Large intestine (tissue), 3 donors: ENCODE measurements around the gene DNM3. TPM values are rescaled to one million over a fixed set of nuclear protein-coding genes. Genes with fewer than 3 reads are reported as not detected.

ENCODE experiments used
- DNase-seq, 2 donors: peaks; one replicate each; pipeline versions ENCODE4 v3.0.0 to v3.0.0-alpha.2; 2013
- H3K27ac ChIP-seq: one replicate; pipeline ENCODE4 v1.5.1; 2013; ENCODE audit warnings: low read length
- H3K27me3 ChIP-seq: 2 replicates; pipeline ENCODE4 v1.6.1; 2013; ENCODE audit warnings: low read length; ENCODE audit not compliant: control insufficient read depth, insufficient read depth
- H3K36me3 ChIP-seq: 2 replicates; pipeline ENCODE4 v1.6.1; 2013; ENCODE audit warnings: low read length; ENCODE audit not compliant: control insufficient read depth, insufficient read depth
- H3K4me1 ChIP-seq: one replicate; pipeline ENCODE4 v1.6.1; 2013; ENCODE audit warnings: low read length; ENCODE audit not compliant: control insufficient read depth, insufficient read depth
- H3K4me3 ChIP-seq: one replicate; pipeline ENCODE4 v1.5.1; 2013; ENCODE audit warnings: low read length
- H3K9me3 ChIP-seq: one replicate; pipeline ENCODE4 v1.6.1; 2013; ENCODE audit warnings: mild to moderate bottlenecking, low read depth, low read length, moderate library complexity; ENCODE audit not compliant: control insufficient read depth
- WGBS: methylation state at CpG from one replicate; pipeline ENCODE4 v1.1.5; 2013; ENCODE audit warnings: low lambda C conversion rate; ENCODE audit not compliant: insufficient coverage; 5-methylcytosine and 5-hydroxymethylcytosine counted together
- polyA plus RNA-seq: library from polyadenylated mRNA; unstranded; fragments of 120-200 nt; gene quantifications from one replicate; pipeline ENCODE4 v1.2.1, GENCODE V29; 2013

The DNM3 gene
- polyA plus RNA-seq, 1 donor, result 2.2 TPM

- Histone ChIP-seq H3K36me3 (no peaks in the 10 kb centered on the region), H3K27me3 (no peaks in the 10 kb centered on the region), H3K9me3 (no peaks in the 10 kb centered on the region), H3K4me1 (no peaks in the 10 kb centered on the region), H3K27ac (no peak overlapping the region), H3K4me3 (no peak overlapping the region)
- no CpG with 5 or more reads among the region's 1 CpG for WGBS
- no peak for DNase-seq
Observed at GRCh38 chr1:171988243-171988885, 147.1 kb downstream of the DNM3 start.

- Histone ChIP-seq H3K4me3 (no peak overlapping the region), H3K4me1 (no peaks in the 10 kb centered on the region), H3K36me3 (no peaks in the 10 kb centered on the region), H3K9me3 (no peaks in the 10 kb centered on the region), H3K27ac (no peak overlapping the region), H3K27me3 (no peaks in the 10 kb centered on the region)
- no peak for DNase-seq
Observed at GRCh38 chr1:171990371-171990770, 149.1 kb downstream of the DNM3 start.

GRCh38 chr1:171994293-171994692 is 153.0 kb downstream of the DNM3 start:
- Histone ChIP-seq H3K4me3 (no peak overlapping the region), H3K36me3 (no peaks in the 10 kb centered on the region), H3K27ac (no peak overlapping the region), H3K4me1 (no peaks in the 10 kb centered on the region), H3K27me3 (no peaks in the 10 kb centered on the region), H3K9me3 (no peaks in the 10 kb centered on the region)
- WGBS, result 60% methylated on average over 2 of the region's 2 CpGs
- DNase-seq, result no peak

GRCh38 chr1:171995573-171995972 is 154.3 kb downstream of the DNM3 start:
- Histone ChIP-seq H3K36me3 (no peaks in the 10 kb centered on the region), H3K4me3 (no peak overlapping the region), H3K27ac (no peak overlapping the region), H3K4me1 (no peaks in the 10 kb centered on the region), H3K9me3 (no peaks in the 10 kb centered on the region), H3K27me3 (no peaks in the 10 kb centered on the region)
- no peak for DNase-seq
- 100% methylated on average over 2 of the region's 3 CpGs for WGBS

GRCh38 chr1:171997936-171998335 is 156.6 kb downstream of the DNM3 start:
- DNase-seq, result no peak
- H3K27ac ChIP-seq, result no peak overlapping the region
- no peak overlapping the region for H3K4me3 ChIP-seq
- H3K27me3 ChIP-seq, result no peaks in the 10 kb centered on the region
- no peaks in the 10 kb centered on the region for H3K4me1 ChIP-seq
- no peaks in the 10 kb centered on the region for H3K9me3 ChIP-seq
- WGBS, result 100% methylated on average over 1 of the region's 1 CpG
- no peaks in the 10 kb centered on the region for H3K36me3 ChIP-seq

GRCh38 chr1:171998711-171999110 is 157.4 kb downstream of the DNM3 start:
- Histone ChIP-seq H3K27ac (no peak overlapping the region), H3K27me3 (no peaks in the 10 kb centered on the region), H3K9me3 (no peaks in the 10 kb centered on the region), H3K36me3 (no peaks in the 10 kb centered on the region), H3K4me1 (no peaks in the 10 kb centered on the region), H3K4me3 (no peak overlapping the region)
- WGBS, result 100% methylated on average over 1 of the region's 2 CpGs
- DNase-seq, result no peak

- H3K36me3 ChIP-seq, result no peaks in the 10 kb centered on the region
- WGBS, result 88% methylated on average over 1 of the region's 2 CpGs
- H3K9me3 ChIP-seq, result no peaks in the 10 kb centered on the region
- no peak overlapping the region for H3K27ac ChIP-seq
- DNase-seq, result no peak
- H3K4me3 ChIP-seq, result no peak overlapping the region
- no peaks in the 10 kb centered on the region for H3K27me3 ChIP-seq
- no peaks in the 10 kb centered on the region for H3K4me1 ChIP-seq
Observed at GRCh38 chr1:171999756-172000155, 158.5 kb downstream of the DNM3 start.

GRCh38 chr1:172001288-172001687 is 160.0 kb downstream of the DNM3 start:
- 100% methylated on average over 1 of the region's 3 CpGs for WGBS
- no peak overlapping the region for H3K4me3 ChIP-seq
- H3K27ac ChIP-seq, result no peak overlapping the region
- H3K27me3 ChIP-seq, result no peaks in the 10 kb centered on the region
- H3K9me3 ChIP-seq, result no peaks in the 10 kb centered on the region
- DNase-seq, result no peak
- H3K4me1 ChIP-seq, result no peaks in the 10 kb centered on the region
- no peaks in the 10 kb centered on the region for H3K36me3 ChIP-seq

GRCh38 chr1:172002725-172003345 is 161.5 kb downstream of the DNM3 start:
- Histone ChIP-seq H3K9me3 (no peaks in the 10 kb centered on the region), H3K27me3 (no peaks in the 10 kb centered on the region), H3K27ac (no peak overlapping the region), H3K36me3 (no peaks in the 10 kb centered on the region), H3K4me1 (no peaks in the 10 kb centered on the region), H3K4me3 (no peak overlapping the region)
- DNase-seq, result peak; percentile 14 to 31
- no CpG with 5 or more reads among the region's 3 CpGs for WGBS

- DNase-seq, result no peak
- no peaks in the 10 kb centered on the region for H3K36me3 ChIP-seq
- no peak overlapping the region for H3K27ac ChIP-seq
- no peak overlapping the region for H3K4me3 ChIP-seq
- H3K9me3 ChIP-seq, result no peaks in the 10 kb centered on the region
- no peaks in the 10 kb centered on the region for H3K4me1 ChIP-seq
- 100% methylated on average over 2 of the region's 3 CpGs for WGBS
- H3K27me3 ChIP-seq, result no peaks in the 10 kb centered on the region
Observed at GRCh38 chr1:172003766-172004530, 162.7 kb downstream of the DNM3 start.
